Activated naive CD4-positive, alpha-beta T cell treated with anti-CD3 and anti-CD28 coated beads, Interleukin-2, amount 50 U/mL, for 16 hours (primary cell): ENCODE measurements around the gene PLEKHG1.

ENCODE experiments used
- DNase-seq: peaks from one replicate; pipeline ENCODE4 v3.0.0-alpha.2; 2020

Gene PLEKHG1

DNA sequence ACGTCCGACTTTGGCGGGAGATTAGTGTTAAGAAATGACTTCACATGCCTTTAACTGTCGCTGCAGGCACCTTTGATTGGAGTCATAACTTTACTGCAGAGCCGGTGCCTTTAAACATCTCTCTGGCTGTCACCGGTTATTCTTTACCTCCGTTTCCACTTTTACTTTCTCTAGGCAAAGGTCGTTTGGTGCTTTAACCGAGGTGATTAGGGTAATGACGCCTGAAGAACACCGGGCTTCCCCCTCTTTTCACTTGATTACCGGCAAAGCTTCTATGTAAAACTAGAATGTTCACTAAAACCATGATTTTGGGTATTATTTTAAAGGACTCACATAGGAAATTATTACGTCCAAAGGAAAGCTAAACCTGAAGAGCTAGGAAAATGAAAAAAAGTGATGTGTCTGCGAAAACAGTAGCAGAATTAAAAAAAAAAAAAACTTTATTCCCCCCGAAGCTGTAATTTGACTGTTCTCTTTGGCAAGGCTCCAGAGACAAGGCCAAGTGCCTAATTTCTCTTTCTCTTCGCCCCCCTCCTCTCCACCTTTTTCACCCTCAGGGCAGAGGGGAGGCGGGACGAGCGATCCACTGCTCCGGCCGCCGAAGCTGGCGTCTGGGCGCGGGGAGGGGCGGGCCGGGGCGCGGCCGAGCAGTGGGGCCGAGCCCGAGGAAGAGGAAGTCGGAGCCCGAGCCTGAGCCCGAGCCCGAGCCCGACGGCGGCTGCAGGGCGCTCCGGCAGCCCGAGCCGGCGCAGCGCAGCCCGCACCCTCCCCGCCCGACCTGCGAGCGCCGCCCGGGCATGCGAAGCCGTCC, at the start of gene PLEKHG1:
Gene PLEKHG1, plus strand, starts transcription at position 687 of the 811 bp plus-strand sequence. CDS start 133,797 bp downstream, outside the sequence.
- DNase-seq: peak; percentile 41

DNA sequence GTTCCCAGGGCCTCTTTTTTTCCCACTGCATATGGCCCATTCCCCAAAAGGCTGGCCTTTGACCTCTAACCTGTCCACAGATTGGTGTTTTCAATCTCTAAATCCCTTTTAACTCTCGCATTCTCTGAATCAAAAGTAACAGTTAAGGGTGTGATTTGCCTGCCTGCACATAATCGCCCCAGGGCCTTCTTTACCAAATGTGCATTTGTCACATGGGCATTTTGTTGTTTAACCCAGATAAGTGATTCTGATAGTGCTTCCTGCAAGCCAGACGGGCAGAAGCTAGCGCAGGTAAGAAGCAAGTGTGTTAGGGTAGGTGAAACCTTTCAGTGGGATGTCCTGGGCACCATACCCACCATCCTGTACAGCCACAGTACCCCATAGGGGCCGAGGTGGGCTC, 49.4 kb upstream of the PLEKHG1 start:
- no peak for DNase-seq

DNA sequence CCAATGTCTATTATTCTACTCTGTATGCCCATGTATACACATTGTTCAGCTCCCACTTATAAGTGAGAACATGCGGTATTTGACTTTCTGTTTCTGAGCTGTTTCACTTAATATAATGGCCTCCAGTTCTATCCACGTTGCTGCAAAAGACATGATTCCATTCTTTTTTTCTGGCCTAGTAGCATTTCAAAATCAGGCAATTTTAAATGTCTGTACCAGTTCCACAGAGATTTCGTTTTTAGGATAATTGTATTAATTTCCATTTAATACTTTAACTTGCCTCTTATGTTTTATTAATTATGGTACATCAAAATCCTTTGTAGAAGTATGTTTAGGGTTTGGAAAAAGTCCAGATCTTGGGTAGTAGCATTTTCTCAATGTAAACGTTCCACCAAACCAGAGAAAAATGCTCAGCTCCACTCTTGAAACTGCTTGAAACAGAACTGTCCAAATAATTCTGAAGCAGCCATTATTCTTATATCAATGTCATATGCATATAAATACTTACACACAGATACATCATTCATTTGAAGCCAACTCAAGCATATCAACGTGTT, 42.6 kb upstream of the PLEKHG1 start:
- DNase-seq: no peak

DNA sequence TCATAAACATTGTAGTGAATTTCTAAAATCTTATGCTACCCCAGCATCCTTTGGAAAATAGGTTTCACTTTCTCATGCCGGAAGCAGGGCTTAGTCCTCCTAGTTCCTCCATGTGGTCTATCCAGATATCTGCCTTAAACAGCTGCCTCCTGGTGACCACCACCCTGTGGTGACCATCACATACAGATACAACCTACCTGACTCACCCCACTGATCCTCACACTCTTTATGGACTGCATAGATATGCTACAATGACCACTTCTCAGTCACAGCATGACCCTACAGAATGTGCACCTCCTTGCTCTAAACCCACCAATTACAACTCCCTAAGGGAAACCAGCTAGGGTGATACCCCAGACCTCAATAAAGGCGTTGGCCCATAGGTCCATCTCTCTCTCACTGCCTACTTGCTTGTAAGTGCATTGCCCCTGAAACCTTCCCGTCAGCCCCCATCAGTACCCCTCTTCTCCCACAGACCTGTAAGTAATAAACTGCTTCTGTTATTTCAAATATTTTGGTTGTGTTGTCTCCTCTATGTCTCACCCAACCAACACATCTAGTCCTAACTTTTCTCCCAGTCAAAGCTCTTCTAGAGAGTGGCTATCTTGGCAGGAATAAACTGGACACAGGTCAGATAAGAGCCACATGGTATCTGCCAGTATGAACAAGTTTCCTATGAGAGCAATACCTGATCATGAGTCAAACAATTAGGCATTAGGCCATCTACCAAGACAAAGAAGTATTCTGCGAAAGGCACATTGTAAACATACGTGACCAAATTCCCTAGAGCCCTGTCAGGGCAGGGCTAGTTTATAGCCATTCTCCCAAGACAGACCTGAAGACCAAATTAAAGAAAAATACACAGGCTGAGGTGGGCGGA, 39.4 kb upstream of the PLEKHG1 start:
- no peak for DNase-seq

DNA sequence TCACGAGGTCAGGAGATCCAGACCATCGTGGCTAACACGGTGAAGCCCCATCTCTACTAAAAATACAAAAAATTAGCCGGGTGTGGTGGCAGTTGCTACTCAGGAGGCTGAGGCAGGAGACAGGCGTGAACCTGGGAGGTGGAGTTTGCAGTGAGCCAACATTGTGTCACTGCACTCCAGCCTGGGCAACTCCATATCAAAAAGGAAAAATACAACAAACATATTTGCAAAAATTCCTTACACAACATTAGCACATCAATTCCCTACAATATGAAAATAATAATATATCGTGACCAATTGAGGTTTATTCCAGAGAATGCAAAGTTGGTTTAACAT, 38.8 kb upstream of the PLEKHG1 start:
- no peak for DNase-seq

DNA sequence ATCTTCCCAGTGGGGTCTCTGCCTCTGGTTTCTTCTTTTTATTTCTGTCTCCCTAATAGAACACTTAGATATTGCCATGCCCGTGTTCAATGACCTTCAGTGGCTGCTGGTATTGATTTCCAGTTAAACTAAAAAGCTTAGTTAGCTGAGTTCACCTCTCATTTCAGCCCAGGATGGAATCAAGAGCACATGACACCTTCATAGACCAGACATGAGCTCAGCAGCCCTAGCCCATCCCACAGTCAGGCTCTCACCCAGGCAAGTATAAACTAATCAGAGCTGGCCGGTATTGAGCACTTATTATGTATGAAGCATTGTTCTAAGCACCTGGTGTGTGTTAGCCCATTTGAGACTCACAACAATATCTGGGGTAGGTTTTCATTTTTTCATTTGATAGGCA, 33.7 kb upstream of the PLEKHG1 start:
- DNase-seq: no peak

DNA sequence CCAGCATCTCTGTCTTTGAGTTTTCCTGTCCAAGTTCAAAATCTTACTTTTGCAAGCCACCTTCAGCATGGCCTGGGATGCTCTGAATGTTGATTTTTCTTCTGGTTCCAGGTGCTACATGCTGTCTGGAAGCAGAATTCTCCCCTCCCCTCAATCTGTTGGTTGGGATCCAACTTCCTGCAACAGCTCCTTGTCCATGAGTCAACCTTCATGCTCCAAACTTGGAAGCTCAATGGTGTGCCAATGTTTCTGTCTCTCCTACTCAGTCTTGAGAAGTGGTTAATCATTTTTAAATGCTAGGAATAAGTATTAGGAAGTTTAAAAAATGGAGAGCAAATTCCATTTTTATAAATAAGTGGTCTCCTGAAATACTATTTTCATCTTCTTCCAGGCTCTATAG, 33.2 kb upstream of the PLEKHG1 start:
- DNase-seq: no peak

DNA sequence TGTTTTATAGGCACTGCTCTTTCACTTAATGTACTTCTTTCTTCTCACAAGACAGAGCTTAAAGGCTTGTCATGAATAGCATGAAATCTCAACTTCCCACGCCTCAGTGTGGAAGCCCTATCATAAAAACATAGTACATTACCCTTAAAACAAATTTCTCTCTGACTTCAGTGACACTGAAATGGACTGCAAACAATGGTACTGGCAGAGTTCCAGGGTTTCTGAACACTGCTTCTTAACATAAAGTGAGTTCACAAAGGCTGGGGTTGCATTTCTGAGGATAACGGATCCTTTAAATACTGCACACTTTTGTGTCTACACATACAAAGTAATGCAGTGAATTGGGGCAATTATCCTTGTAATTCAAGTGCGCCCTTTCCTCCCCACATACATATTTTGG, 32.3 kb upstream of the PLEKHG1 start:
- DNase-seq: no peak

DNA sequence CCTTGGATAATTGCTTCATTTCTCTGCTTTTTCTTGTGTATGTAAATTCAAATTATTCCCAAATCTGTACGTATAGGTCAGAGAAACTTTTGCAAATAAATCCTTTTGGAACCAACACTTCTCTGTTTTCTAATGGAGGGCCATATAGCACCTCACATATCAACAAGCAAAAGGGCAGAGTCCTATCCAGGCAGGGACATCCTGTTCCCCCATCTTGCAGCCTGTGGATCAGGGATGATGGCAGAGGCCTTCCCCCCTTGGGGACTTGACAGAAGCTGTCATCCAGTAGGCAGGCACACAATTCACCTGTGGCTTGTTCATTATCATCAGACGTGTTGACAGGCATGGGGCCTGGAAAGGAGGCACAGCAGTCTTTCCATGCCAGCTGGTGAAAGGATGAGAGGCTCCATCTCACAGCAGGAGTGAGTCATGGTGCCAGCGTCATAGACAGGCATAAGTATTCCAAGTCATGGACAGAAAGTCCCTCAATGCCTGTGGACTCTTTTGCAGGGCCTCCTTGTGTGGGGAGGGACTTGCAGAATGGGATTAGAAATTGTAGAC, 31.8 kb upstream of the PLEKHG1 start:
- DNase-seq: no peak

DNA sequence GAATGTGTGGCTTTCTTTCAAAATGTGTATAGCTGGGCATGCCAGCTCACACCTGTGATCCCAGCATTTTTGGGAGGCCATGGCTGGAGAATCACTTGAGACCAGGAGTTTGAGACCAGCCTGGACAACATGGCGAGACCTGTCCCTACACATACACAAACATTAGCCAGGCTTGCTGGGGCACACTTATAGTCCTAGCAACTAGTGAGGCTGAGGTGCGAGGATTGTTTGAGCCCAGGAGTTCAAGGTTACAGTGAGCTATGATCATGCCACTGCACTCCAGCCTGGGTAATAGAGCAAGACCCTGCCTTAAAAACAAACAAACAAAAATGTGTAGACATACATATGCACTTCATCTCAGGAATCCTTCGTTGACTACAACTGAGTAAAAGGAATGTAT, 31.1 kb upstream of the PLEKHG1 start:
- DNase-seq: no peak

DNA sequence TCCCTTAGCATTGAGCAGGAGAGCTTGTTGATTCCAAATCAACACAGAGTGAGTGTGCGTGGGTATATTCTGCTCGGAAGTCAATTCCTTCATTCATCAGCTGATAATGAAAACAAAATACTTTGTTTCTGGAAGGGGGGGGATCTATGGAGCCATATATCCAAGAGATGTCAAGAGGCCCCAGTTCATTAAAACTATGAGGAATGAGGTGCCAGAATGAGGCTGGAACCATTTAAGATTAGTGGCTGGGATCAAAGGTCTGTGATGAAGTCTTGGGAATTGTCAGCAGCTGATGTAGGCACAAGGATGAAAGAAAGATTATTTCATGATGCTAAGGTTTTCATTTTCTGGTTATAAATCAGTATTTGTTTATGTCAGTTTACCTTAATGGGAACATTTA, 30.5 kb upstream of the PLEKHG1 start:
- no peak for DNase-seq

DNA sequence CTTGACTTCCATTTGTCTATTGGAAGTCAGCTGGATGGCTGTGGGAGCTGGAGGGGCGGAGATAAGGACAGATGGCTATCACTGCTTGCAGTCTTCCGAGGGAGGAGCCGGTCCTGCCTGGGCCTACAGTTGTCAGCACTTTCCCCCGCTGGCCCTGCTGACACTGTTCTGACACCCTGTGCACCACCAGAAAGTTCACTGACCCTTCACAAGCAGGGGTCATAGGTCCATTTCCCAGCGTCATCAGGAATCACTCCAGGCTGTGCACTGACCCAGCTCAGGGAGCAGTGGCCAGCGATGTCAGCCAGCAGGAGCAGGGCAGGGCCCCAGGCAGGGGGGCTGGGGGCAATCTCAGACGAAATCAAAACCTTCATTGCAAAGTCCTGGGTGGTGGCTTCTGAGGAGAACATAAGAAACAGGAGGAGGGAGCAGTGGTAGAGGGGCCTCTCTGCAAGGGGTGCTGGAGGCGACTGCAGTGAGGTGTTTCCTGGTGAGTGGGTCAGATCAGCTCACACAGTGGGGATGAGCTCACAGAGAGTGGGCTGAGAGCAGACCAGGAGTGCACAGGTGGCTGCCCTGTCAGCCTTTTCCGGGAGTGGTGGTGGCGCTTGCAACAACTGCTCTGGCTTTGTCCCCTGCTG, 26.5 kb upstream of the PLEKHG1 start:
- DNase-seq: no peak

DNA sequence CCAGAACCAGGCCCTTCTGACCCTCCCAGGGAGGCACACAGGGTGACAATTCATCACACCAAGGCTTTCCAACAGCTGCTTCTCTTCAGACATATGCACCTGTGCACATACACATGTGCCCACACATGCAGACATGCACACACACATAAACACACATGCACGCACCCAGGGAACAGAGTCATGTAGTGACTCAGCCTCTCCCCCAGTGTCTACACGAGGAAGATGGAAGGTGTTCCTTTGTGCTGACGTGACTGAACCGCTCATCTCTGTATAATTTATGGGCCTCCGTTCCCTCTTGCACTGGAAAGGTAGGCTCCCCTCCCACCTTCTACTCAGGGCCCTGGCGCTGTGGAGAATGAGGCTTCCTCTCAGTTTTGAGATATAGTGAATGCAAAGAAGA, 23.8 kb upstream of the PLEKHG1 start:
- DNase-seq: no peak

DNA sequence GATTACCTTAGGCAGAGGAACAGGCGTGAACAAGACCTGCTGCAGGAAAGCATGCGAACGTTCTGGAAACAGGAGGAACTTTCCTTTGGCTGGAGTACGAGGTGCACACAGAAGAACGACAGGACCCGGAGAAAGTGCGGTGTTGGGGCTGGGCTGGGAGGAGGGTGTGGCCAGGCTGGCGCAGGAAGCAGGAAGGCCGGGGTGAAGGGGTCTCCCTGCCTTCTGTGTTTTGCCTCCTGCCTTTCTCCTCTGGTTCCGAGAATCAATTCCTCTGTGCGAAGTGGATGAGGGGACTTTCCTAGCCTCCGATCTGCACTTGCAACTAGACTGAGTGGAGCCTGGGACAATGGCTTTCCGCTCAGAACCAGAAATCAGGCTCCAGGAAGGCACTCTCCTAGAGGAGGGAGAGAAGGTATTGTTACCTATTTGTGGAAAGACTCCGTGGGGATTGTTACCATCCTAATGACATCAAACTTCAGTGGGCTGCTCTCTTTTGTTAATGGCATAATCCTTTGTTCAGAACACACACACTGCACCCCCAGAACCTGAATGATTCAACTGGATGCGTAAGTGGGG, 22.9 kb upstream of the PLEKHG1 start:
- no peak for DNase-seq

DNA sequence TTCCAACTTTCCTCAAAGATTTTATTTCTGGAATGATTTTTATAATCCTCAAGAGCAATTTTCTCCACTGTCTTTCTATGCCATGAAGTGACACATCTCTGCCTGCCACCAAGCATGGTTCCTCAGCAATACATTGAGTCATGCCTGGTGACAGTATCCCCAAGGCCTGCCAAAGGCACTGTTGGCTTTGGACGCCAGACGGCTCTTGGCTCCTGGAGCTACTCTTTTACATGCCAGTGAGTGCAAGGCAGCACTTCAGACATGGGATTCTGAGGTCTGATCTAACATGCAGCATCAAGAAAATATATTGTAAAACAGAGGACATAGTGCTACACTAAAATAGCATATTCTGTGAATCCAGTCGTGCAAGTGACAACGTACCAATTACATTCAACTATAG, 20.1 kb upstream of the PLEKHG1 start:
- DNase-seq: no peak

DNA sequence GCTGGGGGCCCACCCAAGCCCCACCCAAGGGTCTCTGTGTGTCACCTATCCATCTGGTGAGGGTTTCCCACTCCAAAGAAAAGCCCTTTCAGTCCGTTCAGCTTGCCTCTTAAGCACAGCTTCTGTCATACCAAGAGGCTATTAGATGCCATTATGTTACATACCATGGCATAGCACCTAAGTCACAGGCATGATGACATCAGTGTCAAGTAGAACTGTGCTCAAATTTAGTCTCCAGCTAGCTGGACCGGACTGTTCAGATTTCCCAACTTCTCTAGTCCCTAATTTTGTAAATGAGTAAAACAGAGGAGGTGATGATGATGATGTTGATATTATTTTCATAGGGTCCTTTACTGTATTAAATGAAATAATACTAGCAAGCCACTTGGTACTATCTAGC, 19.2 kb upstream of the PLEKHG1 start:
- DNase-seq: no peak

DNA sequence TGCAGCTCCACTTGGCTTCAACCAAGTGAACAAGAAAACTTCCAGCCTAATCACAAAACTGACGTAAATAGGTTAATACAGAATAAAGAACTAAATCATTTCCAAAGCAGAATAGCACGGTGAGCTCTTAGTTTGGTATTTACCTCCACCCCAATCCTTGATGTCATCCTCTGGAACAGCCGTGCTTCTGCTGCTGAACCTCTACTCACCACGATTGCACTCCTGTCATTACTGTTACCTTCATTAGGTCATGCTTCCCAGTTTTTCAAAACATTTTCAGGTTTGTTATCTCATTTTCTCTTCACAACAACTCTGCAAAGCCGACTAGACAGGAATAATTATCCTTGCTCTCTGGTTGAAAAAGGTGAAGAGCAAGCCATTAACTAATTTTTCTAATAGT, 15.6 kb upstream of the PLEKHG1 start:
- no peak for DNase-seq

DNA sequence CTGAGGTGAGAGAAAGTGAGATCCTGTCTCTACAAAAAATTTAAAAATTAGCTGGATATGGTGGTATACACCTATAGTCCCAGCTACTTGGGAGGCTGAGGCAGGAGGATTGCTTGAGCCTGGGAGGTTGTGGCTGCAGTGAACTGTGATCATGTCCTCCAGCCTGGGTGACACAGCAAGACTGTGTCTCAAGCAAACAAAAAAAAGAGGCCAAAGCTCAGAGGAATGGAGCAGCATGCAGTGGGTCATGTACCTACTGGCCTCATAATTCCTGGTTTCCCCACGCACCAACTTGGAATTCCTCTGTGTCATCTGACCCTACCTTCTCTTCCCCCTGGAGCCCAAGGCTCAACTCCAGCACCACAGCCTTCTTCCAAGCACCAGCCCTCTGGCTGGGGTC, 15.1 kb upstream of the PLEKHG1 start:
- DNase-seq: no peak

DNA sequence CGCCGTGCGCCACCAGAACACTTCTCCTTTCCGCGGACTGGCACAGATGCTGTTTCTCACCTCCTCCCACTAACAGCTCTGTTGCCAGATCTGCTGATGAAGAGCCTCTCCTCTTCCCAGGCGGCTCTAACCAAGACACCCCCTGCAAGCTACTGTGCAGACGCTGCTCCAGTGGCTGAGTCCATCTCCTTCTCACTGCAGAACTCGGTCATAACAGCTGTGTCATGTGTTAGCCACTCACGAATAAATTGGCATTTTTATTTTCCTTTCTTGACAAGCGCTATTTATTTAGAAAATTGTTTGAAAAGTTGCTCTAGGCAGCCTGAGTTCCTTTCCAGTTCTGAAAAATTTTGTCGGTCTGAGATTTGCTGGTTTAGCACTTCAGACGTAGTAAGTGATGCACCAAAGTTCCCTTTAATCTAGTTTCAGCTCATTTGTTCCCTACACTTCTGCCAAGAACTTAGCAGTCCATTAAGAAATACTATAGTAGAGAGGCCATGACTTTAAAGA, 12.8 kb upstream of the PLEKHG1 start:
- no peak for DNase-seq

DNA sequence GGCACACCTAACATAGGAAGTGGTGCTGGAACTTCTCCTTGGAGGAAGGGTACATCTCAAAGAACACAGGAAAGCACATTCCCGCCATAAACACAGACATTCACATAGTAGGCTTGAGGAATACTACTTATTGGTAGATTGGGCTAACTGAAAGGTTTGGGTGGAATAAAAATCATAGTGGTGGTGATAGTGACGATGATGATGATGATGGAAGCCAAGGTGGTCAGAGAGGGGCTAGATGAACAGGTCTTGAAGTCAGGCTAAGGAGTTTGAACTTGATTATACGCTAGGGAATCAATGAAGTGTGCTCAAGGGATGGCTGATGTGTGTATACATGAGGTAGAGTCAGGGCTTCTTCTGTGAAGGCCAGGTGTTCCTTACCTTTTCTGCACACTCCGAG, 12.0 kb upstream of the PLEKHG1 start:
- DNase-seq: no peak

DNA sequence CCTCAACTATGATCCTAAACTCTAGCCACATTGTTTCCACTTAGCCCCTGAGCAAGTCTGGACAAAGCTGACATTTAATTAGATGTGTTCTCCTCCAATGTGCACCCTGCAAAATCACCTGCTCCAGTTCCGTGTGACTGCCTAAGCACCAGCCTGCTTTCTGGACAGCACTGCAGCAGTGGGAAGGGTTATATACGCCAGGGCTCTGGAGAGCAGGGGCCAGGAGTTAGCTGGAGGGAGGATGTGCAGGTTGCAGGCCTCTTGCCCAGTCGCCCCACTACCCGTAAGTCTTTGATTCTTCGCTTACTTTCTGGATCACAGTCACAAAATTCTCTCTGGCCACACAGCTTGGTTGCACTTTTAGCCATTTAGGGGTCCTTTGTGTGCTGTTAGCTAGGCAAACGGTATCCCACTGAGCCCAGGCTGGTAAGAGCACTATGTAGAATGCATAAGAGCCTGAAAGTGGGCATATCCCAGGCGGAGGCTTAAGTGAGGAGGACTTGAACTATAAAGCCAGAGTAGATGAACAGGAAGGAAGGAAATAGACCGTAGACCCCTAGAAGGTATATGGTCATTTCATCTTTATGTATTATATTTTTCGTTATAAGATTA, 10.7 kb upstream of the PLEKHG1 start:
- no peak for DNase-seq

DNA sequence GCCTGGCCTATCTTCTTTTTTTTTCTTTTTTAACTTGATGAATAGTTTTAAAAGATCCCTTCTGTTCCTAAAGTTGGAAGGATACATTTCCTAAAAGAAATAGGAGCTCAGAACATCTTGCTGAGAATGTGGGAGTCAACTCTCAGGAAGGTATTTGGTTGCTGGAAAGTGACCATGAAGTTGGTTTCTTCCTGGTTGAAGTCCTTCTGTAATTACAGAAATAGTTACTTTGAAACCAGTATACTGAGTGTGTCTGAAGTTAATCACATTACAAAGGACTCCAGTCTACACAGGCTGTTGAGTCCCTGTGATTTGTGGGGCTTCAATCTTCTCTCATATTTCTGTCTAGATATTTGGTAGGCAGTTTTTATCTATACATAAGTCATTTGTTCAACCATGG, 9.8 kb upstream of the PLEKHG1 start:
- no peak for DNase-seq
